Endothelial cell of umbilical vein (primary cell): ENCODE data around the gene ADTRP.

Experiments
- CTCF ChIP-seq, 2 donors: IDR thresholded peaks; 1 replicate in 1 of 2; 2 replicates in 1 of 2; pipeline ENCODE4 v1.5.1; 2011; ENCODE audit warnings: low read length in 2 of 2, mild to moderate bottlenecking in 2 of 2, moderate library complexity in 2 of 2, control low read depth in 1 of 2, inconsistent platforms in 1 of 2, low read depth in 1 of 2; ENCODE audit not compliant: insufficient read depth in 1 of 2; ENCODE audit errors: extremely low read depth in 1 of 2
- EZH2 ChIP-seq: IDR thresholded peaks from 2 replicates; pipeline ENCODE4 v1.6.1; 2012; ENCODE audit warnings: borderline replicate concordance, low read depth, mild to moderate bottlenecking, moderate library complexity, low read length, inconsistent platforms; ENCODE audit not compliant: severe bottlenecking
- POLR2A ChIP-seq: IDR thresholded peaks from 2 replicates; pipeline ENCODE4 v1.6.1; 2012; ENCODE audit warnings: low read depth, mild to moderate bottlenecking, control low read depth, low read length
- POLR2AphosphoS5 ChIP-seq: IDR thresholded peaks from 2 replicates; pipeline ENCODE4 v1.6.1; 2012; ENCODE audit warnings: low read depth, mild to moderate bottlenecking, control low read depth, low read length, moderate library complexity; ENCODE audit not compliant: insufficient read depth

GRCh38 chr6:11760015-11760473, 18.6 kb downstream of the ADTRP start:
- TF ChIP-seq POLR2A (no peak), CTCF (IDR thresholded peaks at IDR 0.05; ENCODE audit: extremely low read depth in 1 of 2, insufficient read depth in 1 of 2, low read depth in 1 of 2, low read length in 2 of 2) (no peak), POLR2AphosphoS5 (no peak), EZH2 (no peak)
